NT2/D1 (cell line): ENCODE data around the gene INPP4B.

Source experiments
- DNase-seq: peaks from one replicate; pipeline ENCODE4 v3.0.0-alpha.2; 2011; ENCODE audit warnings: low read depth, low spot score
- H3K27me3 ChIP-seq: 2 replicates; pipeline ENCODE4 v1.6.0; 2011; ENCODE audit warnings: mild to moderate bottlenecking; ENCODE audit not compliant: insufficient read length, insufficient read depth
- H3K36me3 ChIP-seq: 2 replicates; pipeline ENCODE4 v1.6.1; 2011; ENCODE audit warnings: mild to moderate bottlenecking, low read length, mixed read lengths; ENCODE audit not compliant: insufficient read depth, insufficient read length
- H3K4me1 ChIP-seq: 2 replicates; pipeline ENCODE4 v1.5.1; 2011; ENCODE audit not compliant: insufficient read depth, insufficient read length
- H3K4me3 ChIP-seq: 2 replicates; pipeline ENCODE4 v1.5.1; 2011; ENCODE audit warnings: low read depth; ENCODE audit not compliant: insufficient read length
- H3K9ac ChIP-seq: 2 replicates; pipeline ENCODE4 v1.6.0; 2011; ENCODE audit warnings: low read depth; ENCODE audit not compliant: insufficient read length
- H3K9me3 ChIP-seq: 2 replicates; pipeline ENCODE4 v1.5.1; 2011; ENCODE audit warnings: mild to moderate bottlenecking, low read length; ENCODE audit not compliant: insufficient read depth
- SUZ12 ChIP-seq: IDR thresholded peaks from 2 replicates; pipeline ENCODE4 v1.6.1; 2011; ENCODE audit not compliant: insufficient read length, insufficient read depth; ENCODE audit errors: extremely low read depth
- YY1 ChIP-seq: IDR thresholded peaks from 2 replicates; pipeline ENCODE4 v1.6.1; 2011; ENCODE audit not compliant: insufficient read length, insufficient read depth
- ZNF274 ChIP-seq: IDR thresholded peaks from 2 replicates; pipeline ENCODE4 v1.6.1; 2011; ENCODE audit warnings: mild to moderate bottlenecking, low read depth, low read length

INPP4B gene

GRCh38 chr4:142314247-142314646, 531.9 kb downstream of the INPP4B start:
- Histone ChIP-seq H3K27me3 (no peaks in the 10 kb centered on the region), H3K36me3 (no peaks in the 10 kb centered on the region), H3K9me3 (no peaks in the 10 kb centered on the region), H3K4me3 (no peak overlapping the region), H3K9ac (no peak overlapping the region), H3K4me1 (no peaks in the 10 kb centered on the region)
- TF ChIP-seq ZNF274: no peak
- no peak for DNase-seq

- H3K9ac ChIP-seq: no peak overlapping the region
- no peak for DNase-seq
- TF ChIP-seq SUZ12: no peak
- TF ChIP-seq YY1: no peak
- no peak for TF ChIP-seq ZNF274
- H3K36me3 ChIP-seq: no peaks in the 10 kb centered on the region
- H3K4me3 ChIP-seq: no peak overlapping the region
- no peaks in the 10 kb centered on the region for H3K9me3 ChIP-seq
- H3K4me1 ChIP-seq: no peaks in the 10 kb centered on the region
- H3K27me3 ChIP-seq: no peaks in the 10 kb centered on the region
Measured at GRCh38 chr4:142312391-142312790, 533.7 kb downstream of the INPP4B start.

- Histone ChIP-seq H3K9me3 (no peaks in the 10 kb centered on the region), H3K27me3 (no peaks in the 10 kb centered on the region)
Measured at GRCh38 chr4:142311916-142312315, 534.2 kb downstream of the INPP4B start.

GRCh38 chr4:142309772-142310171, 536.3 kb downstream of the INPP4B start:
- H3K36me3 ChIP-seq: no peaks in the 10 kb centered on the region
- no peaks in the 10 kb centered on the region for H3K9me3 ChIP-seq
- no peaks in the 10 kb centered on the region for H3K27me3 ChIP-seq
- TF ChIP-seq ZNF274 (no peak), YY1 (no peak), SUZ12 (no peak)
- no peak for DNase-seq
- H3K4me3 ChIP-seq: no peak overlapping the region
- H3K9ac ChIP-seq: no peak overlapping the region
- no peaks in the 10 kb centered on the region for H3K4me1 ChIP-seq

More at GRCh38 chr4:142311916-142312315, 534.2 kb downstream of the INPP4B start:
- no peak overlapping the region for H3K9ac ChIP-seq
- TF ChIP-seq ZNF274: no peak
- TF ChIP-seq YY1: no peak
- TF ChIP-seq SUZ12: no peak
- no peak for DNase-seq
- no peak overlapping the region for H3K4me3 ChIP-seq
- no peaks in the 10 kb centered on the region for H3K4me1 ChIP-seq
- H3K36me3 ChIP-seq: no peaks in the 10 kb centered on the region

- Histone ChIP-seq H3K4me1 (no peaks in the 10 kb centered on the region), H3K9ac (no peak overlapping the region), H3K27me3 (no peaks in the 10 kb centered on the region), H3K4me3 (no peak overlapping the region), H3K36me3 (no peaks in the 10 kb centered on the region), H3K9me3 (no peaks in the 10 kb centered on the region)
- no peak for DNase-seq
- TF ChIP-seq ZNF274 (no peak), YY1 (no peak), SUZ12 (no peak)
Measured at GRCh38 chr4:142307857-142308256, 538.2 kb downstream of the INPP4B start.

GRCh38 chr4:142297313-142297712, 548.8 kb downstream of the INPP4B start:
- no peak overlapping the region for H3K4me3 ChIP-seq
- no peaks in the 10 kb centered on the region for H3K27me3 ChIP-seq
- no peaks in the 10 kb centered on the region for H3K4me1 ChIP-seq
- H3K36me3 ChIP-seq: no peaks in the 10 kb centered on the region
- DNase-seq: no peak
- no peak for TF ChIP-seq ZNF274
- TF ChIP-seq YY1: no peak
- no peak for TF ChIP-seq SUZ12
- no peaks in the 10 kb centered on the region for H3K9me3 ChIP-seq
- H3K9ac ChIP-seq: no peak overlapping the region

- no peaks in the 10 kb centered on the region for H3K9me3 ChIP-seq
- no peaks in the 10 kb centered on the region for H3K4me1 ChIP-seq
- no peaks in the 10 kb centered on the region for H3K27me3 ChIP-seq
- DNase-seq: no peak
- H3K9ac ChIP-seq: no peak overlapping the region
- no peaks in the 10 kb centered on the region for H3K36me3 ChIP-seq
- TF ChIP-seq SUZ12 (no peak), ZNF274 (no peak), YY1 (no peak)
- no peak overlapping the region for H3K4me3 ChIP-seq
Measured at GRCh38 chr4:142293536-142293935, 552.6 kb downstream of the INPP4B start.

GRCh38 chr4:142292231-142292630, 553.9 kb downstream of the INPP4B start:
- Histone ChIP-seq H3K9me3 (no peaks in the 10 kb centered on the region), H3K36me3 (no peaks in the 10 kb centered on the region), H3K27me3 (no peaks in the 10 kb centered on the region), H3K9ac (no peak overlapping the region), H3K4me1 (no peaks in the 10 kb centered on the region), H3K4me3 (no peak overlapping the region)
- TF ChIP-seq ZNF274 (no peak), SUZ12 (no peak), YY1 (no peak)
- no peak for DNase-seq
